ENCODE data around the gene ATG2A. TPM values are rescaled to one million over a fixed set of nuclear protein-coding genes. Genes with fewer than 3 reads are reported as not detected.

The ATG2A gene
- total and polyA plus RNA-seq, 10 of the 15 experiments (the other 5 are each of a cell fraction or from before 2014, with no cell fraction given) = 0.08 to 19.0 (median 4.6) TPM

- CTCF ChIA-PET = interaction anchor here (0.7 to 30.0 kb wide), 5 partner anchors 10 to 127 kb away, joined by 3 to 1208 read pairs (median 19); partner anchors contain the start of genes CDC42BPG and EHD1
- intact Hi-C loops (cut with micrococcal nuclease; ENCODE audit: unreplicated experiment) = no loop called here
- Histone ChIP-seq H3K9ac (ENCODE audit: control insufficient read depth, insufficient read depth, low read length) (0 out of 2 replicates have a peak overlapping the region, but pooled peaks have one; percentile 18), H3K79me2 (ENCODE audit: control insufficient read depth, insufficient read depth, low read length) (no peaks in the 10 kb centered on the region), H3K27ac (ENCODE audit: control insufficient read depth, insufficient read depth) (no peak overlapping the region), H3K4me3 (0 out of 2 replicates have a peak overlapping the region, but pooled peaks have one; percentile 3), H3K27me3 (replicated peaks in 1 of 2; ENCODE audit: control insufficient read depth in 2 of 2, insufficient read depth in 2 of 2, low read length in 1 of 2) (no peaks in the 10 kb centered on the region), H3K4me1 (ENCODE audit: control insufficient read depth, insufficient read depth, low read length) (peaks cover 12% of the 10 kb centered on the region), H2AFZ (ENCODE audit: control insufficient read depth, low read depth, low read length) (peak overlapping the region; percentile 96), H3K36me3 (ENCODE audit: control insufficient read depth in 2 of 2, insufficient read depth in 2 of 2, low read length in 1 of 2) (no peaks in the 10 kb centered on the region), H3K9me3 (replicated peaks; ENCODE audit: control insufficient read depth, insufficient read depth, low read length) (no peaks in the 10 kb centered on the region), H4K20me1 (ENCODE audit: control insufficient read depth, insufficient read depth) (no peaks in the 10 kb centered on the region), H3K4me2 (ENCODE audit: control insufficient read depth, insufficient read depth) (peak overlapping the region; percentile 69)
- POLR2A ChIA-PET = interaction anchor here (0.7 to 19.9 kb wide), 6 partner anchors 9 to 89 kb away, joined by 3 to 620 read pairs (median 6); partner anchors contain the start of gene EHD1
- ATAC-seq = peak; percentile 6; the same call in 1 of the 3 replicates
- in situ Hi-C loops (cut with MboI) = no loop called here
- WGBS (ENCODE audit: insufficient coverage, insufficient replicate concordance, low lambda C conversion rate, missing lambda C conversion rate) = 34% methylated on average over 8 of the region's 8 CpGs
- no peak for TF ChIP-seq NFIC (IDR thresholded peaks at IDR 0.05; ENCODE audit: low read depth, low read length)
- peak; percentile 27; the same call in 1 of the 2 replicates for TF ChIP-seq SPI1 (IDR thresholded peaks at IDR 0.05; ENCODE audit: borderline replicate concordance, insufficient read depth, low read depth, low read length)
- no peak for TF ChIP-seq MXI1 (IDR thresholded peaks at IDR 0.05; ENCODE audit: low read depth, low read length)
- FAIRE-seq = no peak
- DNase-seq (ENCODE audit: low read depth, low spot score) = no peak
- BruUV-seq (replicated peaks) = no TSS peak
- RAD21 ChIA-PET (ENCODE audit: unreplicated experiment) = interaction anchor here (0.9 to 4.7 kb wide), 7 partner anchors 9 to 39 kb away, joined by 3 to 61 read pairs (median 6); partner anchors contain the start of gene EHD1
- SMC1A ChIA-PET (ENCODE audit: uncharacterized antibody, unreplicated experiment) = interaction anchor here (0.8 to 6.1 kb wide), 6 partner anchors 9 to 39 kb away, joined by 3 to 54 read pairs (median 4); partner anchors contain the start of gene EHD1
These were observed 29.7 kb downstream of the ATG2A start for GRCh38 chr11:64887234-64887756.
